Spinal cord (tissue), 10 donors: ENCODE measurements around the gene PEA15. TPM values are rescaled to one million over a fixed set of nuclear protein-coding genes. Genes with fewer than 3 reads are reported as not detected.

Experiments used
- DNase-seq, 6 donors: peaks; one replicate each; pipeline versions ENCODE4 v3.0.0 to v3.0.0-alpha.2; 2013 to 2015; ENCODE audit warnings: low spot score in 6 of 6, low read depth in 4 of 6
- H3K27ac ChIP-seq: one replicate; pipeline ENCODE4 v1.5.1; 2013; ENCODE audit warnings: low read depth, low read length, control low read depth
- H3K27me3 ChIP-seq: one replicate; pipeline ENCODE4 v1.6.1; 2013; ENCODE audit warnings: low read length; ENCODE audit not compliant: control insufficient read depth, insufficient read depth
- H3K36me3 ChIP-seq: one replicate; pipeline ENCODE4 v1.6.1; 2013; ENCODE audit warnings: low read length; ENCODE audit not compliant: control insufficient read depth, insufficient read depth
- H3K4me1 ChIP-seq: one replicate; pipeline ENCODE4 v1.6.1; 2013; ENCODE audit warnings: low read length; ENCODE audit not compliant: control insufficient read depth, insufficient read depth
- H3K4me3 ChIP-seq: one replicate; pipeline ENCODE4 v1.5.1; 2013; ENCODE audit warnings: low read depth, low read length, control low read depth
- H3K9me3 ChIP-seq: one replicate; pipeline ENCODE4 v1.6.1; 2013; ENCODE audit warnings: low read length; ENCODE audit not compliant: control insufficient read depth, insufficient read depth
- WGBS: methylation state at CpG from one replicate; pipeline ENCODE4 v1.1.5; 2013; ENCODE audit warnings: missing lambda C conversion rate; ENCODE audit not compliant: insufficient coverage; 5-methylcytosine and 5-hydroxymethylcytosine counted together
- polyA plus RNA-seq, 2 donors: library from polyadenylated mRNA; unstranded; fragments of 120-200 nt; gene quantifications; one replicate each; pipeline ENCODE4 v1.2.1, GENCODE V29; 2013; ENCODE audit not compliant: insufficient read length in 2 of 2
- total RNA-seq, 2 donors: library from RNA; depleted of rRNA in 1 of 2; stranded (reverse); fragments of 120-200 nt in 1 of 2; fragments of >200 nt in 1 of 2; gene quantifications; one replicate each; pipeline versions ENCODE4 v1.2.3 to v1.2.4, GENCODE V29; 2013 to 2014
- donor health status: healthy.

PEA15 gene
- total and polyA plus RNA-seq, 4 donors, result 135 to 919 (median 445) TPM

GRCh38 chr1:160164121-160164520, 41.1 kb upstream of the PEA15 start:
- DNase-seq, result no peak
- Histone ChIP-seq H3K4me3 (no peak overlapping the region), H3K4me1 (peaks cover 4% of the 10 kb centered on the region), H3K27me3 (no peaks in the 10 kb centered on the region), H3K9me3 (no peaks in the 10 kb centered on the region), H3K36me3 (no peaks in the 10 kb centered on the region), H3K27ac (no peak overlapping the region)
- 92% methylated on average over 4 of the region's 10 CpGs for WGBS

GRCh38 chr1:160166166-160166868, 38.9 kb upstream of the PEA15 start:
- DNase-seq, result no peak
- Histone ChIP-seq H3K36me3 (no peaks in the 10 kb centered on the region), H3K27me3 (no peaks in the 10 kb centered on the region), H3K9me3 (no peaks in the 10 kb centered on the region), H3K4me1 (peaks cover 16% of the 10 kb centered on the region), H3K4me3 (no peak overlapping the region), H3K27ac (no peak overlapping the region)
- 97% methylated on average over 9 of the region's 12 CpGs for WGBS

- no peak overlapping the region for H3K4me3 ChIP-seq
- no peak overlapping the region for H3K27ac ChIP-seq
- 93% methylated on average over 3 of the region's 4 CpGs for WGBS
- no peaks in the 10 kb centered on the region for H3K9me3 ChIP-seq
- H3K27me3 ChIP-seq, result no peaks in the 10 kb centered on the region
- peaks cover 16% of the 10 kb centered on the region for H3K4me1 ChIP-seq
- H3K36me3 ChIP-seq, result no peaks in the 10 kb centered on the region
- DNase-seq, result no peak
Observed at GRCh38 chr1:160167056-160167455, 38.1 kb upstream of the PEA15 start.

GRCh38 chr1:160167580-160167979, 37.6 kb upstream of the PEA15 start:
- Histone ChIP-seq H3K4me1 (peaks cover 16% of the 10 kb centered on the region), H3K4me3 (no peak overlapping the region), H3K27ac (no peak overlapping the region), H3K36me3 (no peaks in the 10 kb centered on the region), H3K27me3 (no peaks in the 10 kb centered on the region), H3K9me3 (no peaks in the 10 kb centered on the region)
- WGBS, result 100% methylated on average over 2 of the region's 6 CpGs
- no peak for DNase-seq

- 60% methylated on average over 1 of the region's 5 CpGs for WGBS
- peak in 1 of 6 donors; percentile 48 for DNase-seq
- Histone ChIP-seq H3K27ac (no peak overlapping the region), H3K9me3 (no peaks in the 10 kb centered on the region), H3K36me3 (no peaks in the 10 kb centered on the region), H3K4me1 (peaks cover 16% of the 10 kb centered on the region), H3K4me3 (no peak overlapping the region), H3K27me3 (no peaks in the 10 kb centered on the region)
Observed at GRCh38 chr1:160168016-160168415, 37.2 kb upstream of the PEA15 start.

- Histone ChIP-seq H3K27ac (peak overlapping the region; percentile 0), H3K9me3 (no peaks in the 10 kb centered on the region), H3K4me1 (peaks cover 16% of the 10 kb centered on the region), H3K27me3 (no peaks in the 10 kb centered on the region), H3K36me3 (no peaks in the 10 kb centered on the region), H3K4me3 (no peak overlapping the region)
- peak in 2 of 6 donors; percentile 43 to 44 for DNase-seq
- WGBS, result 55% methylated on average over 7 of the region's 13 CpGs
Observed at GRCh38 chr1:160168609-160169369, 36.4 kb upstream of the PEA15 start.

- DNase-seq, result peak in 2 of 6 donors; percentile 75 to 77
- H3K27me3 ChIP-seq, result no peaks in the 10 kb centered on the region
- WGBS, result 34% methylated on average over 14 of the region's 15 CpGs
- no peaks in the 10 kb centered on the region for H3K36me3 ChIP-seq
- no peaks in the 10 kb centered on the region for H3K9me3 ChIP-seq
- no peak overlapping the region for H3K4me3 ChIP-seq
- H3K27ac ChIP-seq, result peak overlapping the region; percentile 0
- H3K4me1 ChIP-seq, result peaks cover 16% of the 10 kb centered on the region
Observed at GRCh38 chr1:160169553-160170399, 35.4 kb upstream of the PEA15 start.

GRCh38 chr1:160171354-160171753, 33.8 kb upstream of the PEA15 start:
- H3K27ac ChIP-seq, result no peak overlapping the region
- WGBS, result 73% methylated on average over 2 of the region's 4 CpGs
- H3K4me1 ChIP-seq, result peaks cover 16% of the 10 kb centered on the region
- H3K4me3 ChIP-seq, result no peak overlapping the region
- no peaks in the 10 kb centered on the region for H3K27me3 ChIP-seq
- H3K36me3 ChIP-seq, result no peaks in the 10 kb centered on the region
- no peak for DNase-seq
- H3K9me3 ChIP-seq, result no peaks in the 10 kb centered on the region

- Histone ChIP-seq H3K9me3 (no peaks in the 10 kb centered on the region), H3K27me3 (no peaks in the 10 kb centered on the region), H3K4me1 (peaks cover 16% of the 10 kb centered on the region), H3K4me3 (no peak overlapping the region), H3K36me3 (no peaks in the 10 kb centered on the region), H3K27ac (no peak overlapping the region)
- peak in 2 of 6 donors; percentile 24 to 32 for DNase-seq
- 24% methylated on average over 9 of the region's 9 CpGs for WGBS
Observed at GRCh38 chr1:160171980-160172379, 33.2 kb upstream of the PEA15 start.
